ENCODE data around the gene GNAT1. TPM values are rescaled to one million over a fixed set of nuclear protein-coding genes. Genes with fewer than 3 reads are reported as not detected.
A peak's percentile ranks its signal among the peaks of the same experiment; 100 is the strongest.

GNAT1 gene
- total RNA-seq, 1 experiment from 2014 or later, result not detected

- no CpG with 5 or more reads among the region's 75 CpGs for WGBS (ENCODE audit: extremely low coverage, insufficient read length, low lambda C conversion rate)
- Histone ChIP-seq H3K79me2 (ENCODE audit: insufficient read depth, low read length) (peaks cover 17% of the 10 kb centered on the region; the same call in 1 of the 2 replicates), H3K4ac (ENCODE audit: low read depth, low read length) (no peak within 1 kb of the TSS), H3K4me2 (ENCODE audit: insufficient read depth, insufficient read length, low read length) (peak within 1 kb of the TSS; percentile 91), H3K27ac (ENCODE audit: insufficient read length, low read depth, low read length) (no peak within 1 kb of the TSS), H4K20me1 (ENCODE audit: control insufficient read depth, insufficient read depth, insufficient read length) (no peaks in the 10 kb centered on the region), H3T11ph (ENCODE audit: low read length) (no peak within 1 kb of the TSS), H2BK5ac (ENCODE audit: insufficient read length, low read length) (no peak within 1 kb of the TSS), H3K27me3 (ENCODE audit: insufficient read depth, low read length) (no peaks in the 10 kb centered on the region), H4K5ac (ENCODE audit: insufficient read length, low read depth, low read length) (no peak within 1 kb of the TSS), H4K8ac (replicated peaks; ENCODE audit: insufficient read length, low read depth, low read length) (no peak within 1 kb of the TSS), H2AFZ (ENCODE audit: low read length) (no peak within 1 kb of the TSS), H3K18ac (ENCODE audit: insufficient read length, low read depth, low read length) (no peak within 1 kb of the TSS), H3K23me2 (ENCODE audit: insufficient read length, low read depth, low read length, poor library complexity, severe bottlenecking) (peaks cover 14% of the 10 kb centered on the region), H2BK120ac (ENCODE audit: low read depth, low read length, poor library complexity, severe bottlenecking) (no peak within 1 kb of the TSS), H2BK20ac (ENCODE audit: low read depth, low read length, poor library complexity, severe bottlenecking) (no peak within 1 kb of the TSS), H3K56ac (ENCODE audit: insufficient read length, low read depth, low read length) (no peak within 1 kb of the TSS), H2AK5ac (ENCODE audit: insufficient read length, low read length) (no peak within 1 kb of the TSS), H3K79me1 (ENCODE audit: insufficient read depth, low read depth, low read length, poor library complexity, severe bottlenecking) (peaks cover 6% of the 10 kb centered on the region), H3K14ac (ENCODE audit: insufficient read depth, low read length) (peak within 1 kb of the TSS; percentile 48), H3K9ac (ENCODE audit: extremely low read depth, insufficient read length, low read length) (peak within 1 kb of the TSS; percentile 59), H3K4me1 (ENCODE audit: insufficient read depth, low read length) (peaks cover 6% of the 10 kb centered on the region; the same call in 1 of the 2 replicates), H3K9me3 (ENCODE audit: control insufficient read depth, low read depth, low read length) (no peaks in the 10 kb centered on the region), H2BK15ac (ENCODE audit: low read depth, low read length) (no peak within 1 kb of the TSS), H4K91ac (ENCODE audit: insufficient read length, low read depth, low read length) (no peak within 1 kb of the TSS), H2BK12ac (ENCODE audit: insufficient read length, low read depth, low read length) (no peak within 1 kb of the TSS), H3K23ac (ENCODE audit: insufficient read length, low read depth, low read length) (no peak within 1 kb of the TSS)
- Mint-ChIP-seq H3K4me1 (peaks cover 53 to 65% of the 10 kb centered on the region in 2 experiments), H3K9me3 (no peaks in the 10 kb centered on the region; a peak in 1 of 5 replicates), H3K4me3 (peak within 1 kb of the TSS; percentile 96 to 99), H3K36me3 (ENCODE audit: insufficient read depth in 1 of 3, low read depth in 3 of 3) (peaks cover 2 to 7% (median 4%) of the 10 kb centered on the region in 3 experiments; a peak in 3 of 7 replicates), H3K27me3 (ENCODE audit: low read depth) (peaks cover 8% of the 10 kb centered on the region), H3K27ac (peak within 1 kb of the TSS; percentile 91 to 99 (median 94))
- TF ChIP-seq, protein P1, sequence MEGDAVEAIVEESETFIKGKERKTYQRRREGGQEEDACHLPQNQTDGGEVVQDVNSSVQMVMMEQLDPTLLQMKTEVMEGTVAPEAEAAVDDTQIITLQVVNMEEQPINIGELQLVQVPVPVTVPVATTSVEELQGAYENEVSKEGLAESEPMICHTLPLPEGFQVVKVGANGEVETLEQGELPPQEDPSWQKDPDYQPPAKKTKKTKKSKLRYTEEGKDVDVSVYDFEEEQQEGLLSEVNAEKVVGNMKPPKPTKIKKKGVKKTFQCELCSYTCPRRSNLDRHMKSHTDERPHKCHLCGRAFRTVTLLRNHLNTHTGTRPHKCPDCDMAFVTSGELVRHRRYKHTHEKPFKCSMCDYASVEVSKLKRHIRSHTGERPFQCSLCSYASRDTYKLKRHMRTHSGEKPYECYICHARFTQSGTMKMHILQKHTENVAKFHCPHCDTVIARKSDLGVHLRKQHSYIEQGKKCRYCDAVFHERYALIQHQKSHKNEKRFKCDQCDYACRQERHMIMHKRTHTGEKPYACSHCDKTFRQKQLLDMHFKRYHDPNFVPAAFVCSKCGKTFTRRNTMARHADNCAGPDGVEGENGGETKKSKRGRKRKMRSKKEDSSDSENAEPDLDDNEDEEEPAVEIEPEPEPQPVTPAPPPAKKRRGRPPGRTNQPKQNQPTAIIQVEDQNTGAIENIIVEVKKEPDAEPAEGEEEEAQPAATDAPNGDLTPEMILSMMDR (conservative IDR thresholded peaks at IDR 0.05), result no peak
- peak; percentile 99 for DNase-seq
Observed at GRCh38 chr3:50235716-50236483, 44.5 kb downstream of the GNAT1 start, which contains the start of gene GNAI2. Gene GNAI2, plus strand, starts transcription at chr3:50236204. Its CDS starts 132 bp downstream, at chr3:50236336.
